Activated CD4-positive, alpha-beta T cell treated with anti-CD3 and anti-CD28 coated beads, Interleukin-2, amount 50 U/mL, for 16 hours (primary cell): ENCODE data around the gene RAB22A.
"Not testable (repeated sequence)": the region's sequence is repeated elsewhere in the genome, so short reads cannot be mapped to it uniquely, and the experiment has no call there.

Experiments
- DNase-seq: peaks from one replicate; pipeline ENCODE4 v3.0.0-alpha.2; 2020

RAB22A gene

DNA sequence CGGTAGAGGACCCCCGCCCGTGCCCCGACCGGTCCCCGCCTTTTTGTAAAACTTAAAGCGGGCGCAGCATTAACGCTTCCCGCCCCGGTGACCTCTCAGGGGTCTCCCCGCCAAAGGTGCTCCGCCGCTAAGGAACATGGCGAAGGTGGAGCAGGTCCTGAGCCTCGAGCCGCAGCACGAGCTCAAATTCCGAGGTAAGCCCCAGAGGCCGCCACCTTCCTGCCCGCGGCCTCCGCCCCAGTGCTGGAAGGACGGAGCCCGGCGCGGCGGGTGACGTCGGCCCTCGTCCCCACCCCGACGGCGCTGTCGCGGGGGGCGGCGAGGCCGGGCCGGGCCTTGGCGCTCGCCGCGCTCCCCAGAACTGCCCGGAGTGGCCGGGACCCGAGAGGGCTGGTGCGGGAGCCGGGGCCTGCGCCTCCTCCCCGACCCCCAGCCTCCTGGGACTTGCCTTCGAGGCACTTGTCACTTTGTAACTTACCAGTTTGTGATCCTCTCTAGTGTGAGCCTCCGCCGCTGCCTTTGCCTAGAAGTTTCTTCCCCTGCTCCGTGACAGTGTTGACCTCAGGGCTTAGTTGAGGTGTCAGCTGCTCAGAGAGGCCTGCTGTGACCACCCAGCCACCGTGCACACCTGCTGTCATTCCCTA lies 79.9 kb downstream of the RAB22A start:
- no peak for DNase-seq

DNA sequence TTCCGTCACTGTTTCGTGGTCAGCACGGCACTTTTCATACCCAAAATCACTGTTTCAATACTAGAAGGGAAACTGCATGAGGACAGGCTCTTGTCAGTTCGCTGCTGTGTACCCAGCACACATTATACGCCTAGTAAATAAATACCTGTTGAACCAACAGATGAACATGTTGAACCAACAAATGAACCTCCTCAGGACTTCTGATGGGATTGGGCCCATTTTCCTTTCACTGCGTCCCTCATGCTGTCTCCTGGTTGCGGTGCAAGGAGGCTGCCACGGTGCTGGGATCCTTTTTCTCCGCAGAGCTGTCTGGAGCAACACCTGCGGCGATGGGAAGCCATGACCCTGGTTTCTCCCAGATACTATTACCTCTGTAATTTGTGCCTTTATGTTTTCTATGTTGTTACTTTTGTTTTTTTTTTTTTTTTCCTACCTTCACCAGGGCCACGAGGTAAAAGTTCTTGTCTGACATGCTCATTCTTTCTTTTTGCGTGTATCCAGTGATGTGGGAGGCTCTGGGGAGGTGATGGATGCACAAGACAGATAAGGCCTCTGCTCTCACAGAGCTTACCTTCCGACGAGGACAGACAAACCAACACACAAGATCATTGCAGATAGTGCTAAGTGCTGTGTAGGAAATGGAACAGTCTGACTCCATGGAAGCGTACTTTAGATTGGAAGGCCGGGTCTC lies 80.6 kb downstream of the RAB22A start:
- no peak for DNase-seq

DNA sequence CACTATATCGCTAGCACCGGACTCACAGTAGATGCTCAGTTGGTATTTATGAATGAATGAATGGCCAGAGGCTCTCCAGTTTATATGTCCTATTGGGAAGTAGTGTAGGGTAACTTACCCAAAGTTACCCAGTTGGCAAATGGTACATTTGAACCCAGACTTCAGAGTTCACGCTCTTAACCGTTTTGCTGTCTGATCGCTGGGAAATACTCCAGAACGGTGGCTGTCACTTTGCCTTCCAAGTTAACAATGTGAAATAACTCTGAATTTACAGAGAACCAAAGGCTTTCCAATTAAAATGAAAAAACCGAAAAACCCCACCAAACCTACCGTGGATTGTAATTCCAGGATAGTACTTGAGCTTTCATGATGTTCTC lies 81.1 kb downstream of the RAB22A start:
- DNase-seq: no peak

DNA sequence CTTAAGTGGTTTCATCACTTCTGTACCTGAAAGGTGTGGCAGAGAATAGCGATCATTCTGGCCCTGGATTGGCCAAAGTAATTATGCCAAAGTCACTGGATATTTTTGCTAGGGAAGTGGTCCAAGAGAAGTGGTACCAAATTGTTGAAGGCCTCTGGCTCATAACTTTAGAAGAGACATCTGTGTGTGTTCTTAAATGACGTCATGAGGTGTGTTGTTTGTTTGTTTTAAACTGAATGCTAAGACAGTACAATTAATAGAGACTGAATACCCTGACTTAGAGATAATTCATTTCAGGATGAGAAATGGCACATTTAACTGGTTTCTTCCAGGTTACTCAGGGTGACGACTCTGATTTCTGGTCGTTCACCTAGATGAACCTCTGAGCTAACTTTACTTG lies 82.8 kb downstream of the RAB22A start:
- DNase-seq: no peak

DNA sequence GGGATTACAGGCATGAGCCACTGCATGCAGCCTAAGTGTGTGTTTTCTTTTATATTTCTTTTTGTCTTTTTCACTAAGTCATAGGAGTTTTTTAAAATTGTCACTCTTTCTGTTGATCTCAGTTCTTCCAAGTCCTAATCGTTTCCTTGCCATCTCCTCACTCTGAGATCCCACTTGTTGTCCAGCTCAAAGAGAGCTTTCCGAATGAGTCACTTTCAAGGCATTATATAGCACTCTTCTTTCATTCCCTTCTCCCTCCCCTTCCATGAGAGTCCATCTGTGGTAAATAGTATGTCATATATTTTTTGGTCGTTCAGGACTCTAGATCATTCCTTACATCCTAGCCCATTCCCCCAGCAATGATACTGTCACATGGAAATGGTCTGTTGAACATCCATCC lies 83.8 kb downstream of the RAB22A start:
- DNase-seq: no peak

DNA sequence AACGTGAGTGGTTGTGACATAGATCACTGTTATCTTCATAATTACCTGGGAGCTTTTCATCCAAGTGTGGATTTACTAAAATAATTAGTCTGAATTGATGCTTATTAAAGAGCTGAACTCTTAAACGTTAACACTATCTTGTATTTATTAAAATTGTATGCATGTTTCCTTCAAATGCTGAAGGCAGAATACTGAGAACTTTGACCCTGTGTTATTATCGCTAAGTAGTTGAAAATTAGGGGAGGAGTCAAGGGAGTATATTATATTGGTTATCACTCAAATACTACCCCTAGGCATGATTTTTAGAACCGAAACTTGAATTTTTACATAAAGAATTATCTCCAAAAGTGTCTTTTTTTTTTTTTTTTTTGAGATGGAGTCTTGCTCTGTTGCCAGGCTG lies 85.3 kb downstream of the RAB22A start:
- no peak for DNase-seq

DNA sequence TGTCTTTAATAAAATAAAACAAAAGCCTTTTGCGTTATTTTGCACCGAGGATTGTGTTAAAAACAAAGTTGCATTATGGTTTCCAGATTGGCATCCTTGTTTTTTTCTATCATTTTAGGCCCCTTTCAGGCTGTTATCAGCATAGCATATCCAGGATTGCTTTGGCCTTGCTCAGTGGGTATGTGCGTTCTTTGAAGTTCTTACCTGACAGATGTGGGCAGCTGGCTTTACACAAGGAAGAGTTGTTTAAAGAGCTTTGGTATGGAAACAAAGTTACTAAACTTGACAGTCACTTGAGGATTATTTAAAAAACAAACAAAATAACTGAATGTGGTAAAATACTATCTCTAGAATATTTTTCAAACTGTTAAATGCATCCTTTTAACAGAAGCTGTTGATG lies 86.1 kb downstream of the RAB22A start:
- DNase-seq: no peak

DNA sequence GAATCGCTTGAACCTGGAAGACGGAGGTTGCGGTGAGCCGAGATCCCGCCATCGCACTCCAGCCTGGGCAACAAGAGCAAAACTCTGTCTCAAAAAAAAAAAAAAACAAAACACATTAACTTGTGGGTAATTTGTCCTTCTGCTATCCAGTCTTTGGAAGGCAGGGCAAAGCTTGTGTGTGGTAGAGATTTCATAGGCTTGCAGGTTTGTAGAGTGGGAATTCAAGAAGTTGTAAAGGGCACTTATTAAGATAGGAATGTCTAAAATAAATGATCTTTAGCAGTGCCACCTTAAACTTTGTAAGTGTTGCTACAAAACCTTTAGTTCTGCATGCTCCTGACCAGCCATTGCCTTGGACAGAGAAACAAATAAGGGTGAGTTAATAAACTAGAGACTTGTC lies 87.9 kb downstream of the RAB22A start:
- DNase-seq: no peak

DNA sequence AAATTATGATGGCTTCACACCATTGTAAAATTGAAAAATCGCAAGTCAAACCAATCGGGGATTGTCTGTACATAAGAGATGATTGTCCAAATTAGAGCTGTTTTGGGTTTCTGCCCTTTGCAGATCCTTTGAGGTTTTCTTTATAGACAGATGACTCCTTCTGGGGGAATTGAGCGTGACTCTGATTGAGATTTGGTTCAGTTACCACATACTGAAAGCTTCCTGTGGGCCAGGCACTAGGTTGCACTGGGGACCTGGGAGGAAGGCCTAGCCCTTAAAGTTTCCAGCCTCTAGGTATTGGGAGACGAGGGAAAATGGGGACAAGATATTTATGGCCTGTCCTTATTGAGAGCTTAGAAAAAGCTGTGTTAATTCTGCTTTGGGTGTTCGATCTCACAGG lies 88.7 kb downstream of the RAB22A start:
- DNase-seq: peak; percentile 21

DNA sequence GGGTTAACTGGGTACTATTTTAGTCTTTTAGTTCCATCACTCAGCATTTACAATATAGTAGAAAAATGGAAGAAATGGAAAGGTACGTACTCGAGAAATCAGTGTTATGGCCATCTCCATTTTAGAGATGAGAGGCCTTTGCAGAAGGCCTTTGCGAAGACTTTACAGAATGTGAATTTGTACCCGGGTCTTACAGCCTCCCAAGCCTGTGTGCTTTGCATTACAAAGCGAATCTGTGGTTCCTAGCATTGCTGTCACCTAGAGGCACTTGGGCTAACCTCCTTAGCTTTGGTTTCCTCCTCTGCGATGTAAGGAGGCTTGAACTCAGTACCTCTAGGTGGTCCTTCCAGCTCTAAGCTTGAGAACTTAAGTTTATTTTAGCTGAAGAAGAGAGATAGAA lies 90.4 kb downstream of the RAB22A start:
- no peak for DNase-seq

DNA sequence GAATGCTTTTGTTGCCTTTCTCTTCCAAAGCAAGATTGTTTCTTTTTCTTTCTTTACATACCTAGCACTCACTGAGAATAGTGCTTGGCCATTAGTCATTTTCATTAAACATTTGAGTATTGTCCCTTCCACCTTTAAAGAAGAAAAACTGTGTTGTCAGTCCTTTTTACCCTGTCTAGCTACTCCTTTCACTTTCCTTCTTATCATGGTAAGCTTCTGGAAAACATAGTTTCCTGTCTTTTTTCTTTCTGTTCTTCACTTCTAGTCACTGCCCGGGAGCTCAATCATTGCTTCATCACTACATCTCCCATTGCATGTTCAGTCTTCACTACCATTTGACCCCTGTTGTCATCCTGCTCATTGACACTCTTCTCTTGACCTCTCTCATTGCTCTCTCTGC lies 91.6 kb downstream of the RAB22A start:
- no peak for DNase-seq

DNA sequence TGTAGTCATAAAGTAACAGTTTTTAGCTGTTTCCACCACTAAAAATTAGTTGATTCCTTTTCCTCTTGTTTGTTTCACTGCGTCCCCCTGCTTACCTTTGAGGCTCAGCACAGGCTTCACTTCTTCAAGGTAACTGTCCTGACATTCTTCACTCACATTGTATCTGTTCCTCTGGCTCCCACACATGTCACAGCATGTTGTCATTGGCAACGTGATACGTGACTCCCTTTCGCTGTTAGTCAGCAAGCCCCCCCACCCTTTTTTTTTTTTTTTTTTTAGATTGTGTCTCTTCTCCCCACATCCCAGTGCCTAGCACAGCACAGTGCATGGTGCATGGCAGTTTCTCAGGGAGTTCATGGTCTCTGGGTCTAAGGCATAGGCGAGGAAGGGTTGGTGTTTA lies 92.8 kb downstream of the RAB22A start:
- no peak for DNase-seq

DNA sequence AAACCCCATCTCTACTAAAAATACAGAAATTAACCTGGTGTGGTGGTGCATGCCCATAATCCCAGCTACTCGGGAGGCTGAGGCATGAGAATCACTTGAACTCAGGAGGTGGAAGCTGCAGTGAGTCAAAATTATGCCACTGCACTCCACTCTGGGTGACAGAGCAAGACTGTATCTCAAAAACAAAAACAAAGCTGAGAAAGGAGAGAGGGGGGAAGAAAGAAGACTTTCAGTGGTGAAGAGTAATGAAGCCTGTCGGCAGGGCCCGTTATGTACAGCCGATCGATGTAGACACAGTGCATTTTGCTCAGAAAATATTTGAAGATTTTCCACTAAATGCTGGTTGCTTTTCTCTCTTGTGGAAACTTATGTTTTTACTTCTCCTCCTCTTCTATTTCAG lies 93.3 kb downstream of the RAB22A start:
- no peak for DNase-seq

DNA sequence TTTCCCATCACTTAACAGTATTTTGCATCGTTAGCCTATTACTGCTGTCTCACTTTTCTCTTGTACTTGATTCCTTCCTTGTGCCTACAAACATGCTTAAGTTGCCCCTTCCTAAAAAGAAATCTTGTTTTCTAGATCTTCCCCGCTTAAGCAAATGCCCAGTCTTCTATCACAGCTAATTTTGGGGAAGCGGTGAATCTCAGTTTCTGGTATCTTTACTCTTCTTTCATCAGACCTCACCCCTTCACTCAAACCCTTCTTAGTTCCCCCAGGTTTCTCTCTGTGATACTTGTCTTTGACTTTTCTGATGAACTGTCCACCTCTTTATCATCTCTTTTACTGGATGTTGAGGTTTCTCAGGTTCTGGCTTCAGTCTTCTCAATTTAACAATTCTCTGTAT lies 93.8 kb downstream of the RAB22A start:
- no peak for DNase-seq

DNA sequence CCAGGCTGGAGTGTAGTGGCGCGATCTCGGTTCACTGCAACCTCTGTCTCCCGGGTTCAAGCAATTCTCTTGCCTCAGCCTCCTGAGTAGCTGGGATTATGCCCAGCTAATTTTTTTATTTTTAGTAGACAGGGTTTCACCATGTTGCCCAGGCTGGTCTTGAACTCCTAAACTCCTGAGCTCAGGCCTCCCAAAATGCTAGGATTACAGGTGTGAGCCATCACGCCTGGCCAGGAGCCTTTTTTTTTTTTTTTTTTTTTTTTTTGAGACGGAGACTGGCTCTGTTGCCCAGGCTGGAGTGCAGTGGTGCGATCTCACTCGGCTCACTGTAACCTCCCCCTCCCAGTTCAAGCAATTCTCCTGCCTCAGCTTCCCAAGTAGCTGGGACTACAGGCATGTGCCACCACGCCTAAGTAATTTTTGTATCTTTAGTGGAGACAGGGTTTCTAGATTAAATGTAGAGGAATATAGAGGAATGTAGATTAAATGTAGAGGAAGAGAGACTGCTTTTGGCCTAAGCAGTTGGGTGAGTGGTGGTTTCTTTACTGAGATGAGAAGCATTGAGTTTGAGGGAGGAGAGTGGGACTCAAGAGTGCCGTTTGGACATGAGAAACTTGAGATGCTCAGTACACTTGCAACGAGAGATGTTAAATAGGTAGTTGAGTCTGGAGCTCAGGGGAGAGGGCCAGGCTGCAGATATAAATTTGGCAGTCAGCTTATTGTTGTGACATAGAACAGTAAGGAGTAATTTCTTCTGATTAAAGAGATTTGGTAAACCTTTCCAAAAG lies 96.2 kb downstream of the RAB22A start:
- no peak for DNase-seq

DNA sequence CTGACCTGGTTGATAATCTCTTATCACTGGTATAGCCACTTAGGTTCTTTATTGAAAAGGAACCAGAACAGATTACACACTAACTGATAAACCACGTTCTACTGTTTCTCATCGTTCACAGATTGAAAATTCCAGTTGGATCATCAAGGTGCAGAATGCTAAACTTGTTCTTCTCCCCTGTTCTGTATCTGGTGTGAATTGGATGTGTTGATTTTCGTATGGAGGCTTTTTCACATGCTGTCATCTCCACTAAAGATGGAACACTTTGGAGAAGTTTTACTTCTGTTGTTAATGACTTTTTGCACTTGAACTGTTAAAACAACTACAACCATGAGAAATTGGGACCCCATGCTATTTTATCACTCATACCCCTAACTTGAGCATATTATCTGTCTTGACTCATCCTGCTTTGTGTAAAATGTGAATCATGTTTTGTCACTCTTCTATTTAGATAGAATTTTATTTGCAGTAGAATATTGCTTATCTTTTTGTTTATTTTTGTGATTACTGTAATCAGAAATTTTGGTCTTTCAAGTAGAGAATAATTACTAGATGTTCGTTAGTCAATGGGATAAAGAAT lies 97.0 kb downstream of the RAB22A start:
- no peak for DNase-seq

DNA sequence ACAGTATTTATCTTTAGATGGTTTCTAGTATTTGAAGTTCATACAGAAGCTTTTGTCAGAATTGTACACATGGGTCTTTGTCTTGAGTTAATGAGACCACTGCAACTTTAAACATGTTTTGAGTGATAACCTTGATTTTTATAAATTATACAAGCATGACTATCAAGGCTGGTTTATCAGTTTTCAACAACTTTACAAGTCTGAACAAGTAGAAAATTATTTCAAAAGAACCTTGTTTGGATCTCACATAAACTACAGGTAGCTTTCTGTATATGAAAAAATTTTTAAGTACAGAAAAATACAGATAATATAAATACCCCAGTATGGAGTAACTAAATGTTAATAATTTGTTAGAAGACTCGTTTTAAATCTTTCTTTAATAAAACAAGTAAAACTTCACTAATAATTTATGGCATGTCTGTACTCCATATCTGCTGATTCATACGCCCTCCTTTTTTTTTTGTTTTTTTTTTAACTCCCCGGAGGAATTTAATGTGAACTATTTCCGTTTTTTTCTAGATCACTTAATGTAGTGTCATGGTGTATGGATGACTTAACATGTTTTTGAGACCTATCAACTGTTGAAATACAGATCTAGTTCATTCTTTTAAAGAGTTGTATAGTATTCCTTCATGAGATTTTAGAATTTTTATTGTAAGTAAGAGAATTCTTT lies 97.8 kb downstream of the RAB22A start:
- DNase-seq: no peak

DNA sequence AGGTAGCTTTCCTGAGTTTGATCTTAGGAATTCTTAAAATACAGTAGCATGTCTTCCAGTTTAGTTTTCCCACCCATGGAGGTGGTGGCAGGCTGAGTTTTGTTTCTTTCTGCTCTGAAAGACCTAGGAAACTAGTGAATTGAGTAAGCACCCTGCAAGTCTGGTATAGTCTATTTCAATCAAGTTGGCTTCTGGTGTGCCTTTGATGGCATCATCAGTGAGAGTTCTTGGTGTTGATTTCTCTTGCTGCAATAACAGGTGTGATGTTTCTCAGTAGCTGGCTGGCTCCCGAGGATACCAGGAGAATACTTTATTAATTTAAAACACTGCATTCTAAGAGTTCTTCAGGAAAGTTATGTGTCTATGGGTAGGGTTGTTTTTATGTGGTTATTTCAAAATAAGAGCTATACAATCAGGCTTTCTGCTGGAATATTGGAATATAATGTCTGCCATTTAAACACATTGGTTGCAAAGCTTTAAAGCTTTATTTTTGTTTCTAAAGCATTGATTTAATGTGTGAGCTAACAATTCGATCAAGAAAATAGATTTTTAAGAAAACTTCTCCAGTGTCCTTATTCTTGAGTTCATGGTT lies 98.5 kb downstream of the RAB22A start:
- peak; percentile 72 for DNase-seq

DNA sequence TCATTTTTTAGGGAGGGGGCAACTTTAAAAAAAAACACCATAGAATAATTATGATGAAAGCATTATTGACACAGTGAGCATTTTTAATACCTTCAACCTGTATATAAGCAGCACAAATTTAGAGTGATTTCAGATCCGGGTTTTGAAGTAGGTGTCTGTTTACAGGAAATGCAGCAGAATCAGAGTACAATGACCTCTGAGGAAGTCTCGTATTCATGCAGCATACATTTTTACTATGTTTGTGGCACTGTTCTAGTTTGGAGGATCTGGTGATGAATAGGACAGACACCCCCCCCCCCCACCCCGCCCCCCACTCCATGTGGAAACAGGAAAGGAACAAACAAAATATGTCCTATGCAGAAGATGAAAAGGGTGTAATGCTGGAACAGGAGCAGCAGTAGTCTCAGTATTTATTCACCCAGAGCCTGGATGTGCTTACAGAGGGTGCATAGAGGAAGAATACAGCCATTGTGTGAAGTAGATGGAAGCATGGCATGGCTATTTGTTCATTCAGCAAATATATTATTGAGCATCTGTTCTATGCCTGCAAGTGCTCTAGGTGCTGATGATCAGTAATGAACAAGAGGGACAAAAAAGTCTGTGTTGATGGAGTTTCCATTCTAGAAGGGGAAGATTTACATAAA lies 99.2 kb downstream of the RAB22A start:
- peak; percentile 21 for DNase-seq

DNA sequence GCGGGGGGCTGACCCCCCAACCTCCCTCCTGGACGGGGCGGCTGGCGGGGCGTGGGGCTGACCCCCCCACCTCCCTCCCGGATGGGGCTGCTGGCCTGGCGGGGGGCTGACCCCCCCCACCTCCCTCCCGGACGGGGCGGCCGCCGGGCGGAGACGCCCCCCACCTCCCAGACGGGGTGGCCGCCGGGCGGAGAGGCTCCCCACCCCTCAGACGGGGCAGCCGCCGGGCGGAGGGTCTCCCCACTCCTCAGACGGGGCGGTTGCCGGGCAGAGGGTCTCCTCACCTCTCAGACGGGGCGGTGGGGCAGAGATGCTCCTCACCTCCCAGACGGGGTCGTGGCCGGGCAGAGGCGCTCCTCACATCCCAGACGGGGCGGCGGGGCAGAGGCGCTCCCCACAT lies 104.7 kb downstream of the RAB22A start:
- not testable (repeated sequence) for DNase-seq

DNA sequence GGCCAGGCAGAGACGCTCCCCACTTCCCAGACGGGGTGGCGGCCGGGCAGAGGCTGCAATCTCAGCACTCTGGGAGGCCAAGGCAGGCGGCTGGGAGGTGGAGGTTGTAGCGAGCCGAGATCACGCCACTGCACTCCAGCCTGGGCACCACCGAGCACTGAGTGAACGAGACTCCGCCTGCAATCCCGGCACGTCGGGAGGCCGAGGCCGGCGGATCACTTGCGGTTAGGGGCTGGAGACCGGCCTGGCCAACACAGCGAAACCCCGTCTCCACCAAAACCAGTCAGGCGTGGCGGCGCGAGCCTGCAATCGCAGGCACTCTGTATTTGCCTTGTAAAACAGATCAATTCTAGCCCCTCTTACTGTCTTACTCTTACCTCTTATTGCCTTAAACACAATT lies 105.3 kb downstream of the RAB22A start:
- not testable (repeated sequence) for DNase-seq

DNA sequence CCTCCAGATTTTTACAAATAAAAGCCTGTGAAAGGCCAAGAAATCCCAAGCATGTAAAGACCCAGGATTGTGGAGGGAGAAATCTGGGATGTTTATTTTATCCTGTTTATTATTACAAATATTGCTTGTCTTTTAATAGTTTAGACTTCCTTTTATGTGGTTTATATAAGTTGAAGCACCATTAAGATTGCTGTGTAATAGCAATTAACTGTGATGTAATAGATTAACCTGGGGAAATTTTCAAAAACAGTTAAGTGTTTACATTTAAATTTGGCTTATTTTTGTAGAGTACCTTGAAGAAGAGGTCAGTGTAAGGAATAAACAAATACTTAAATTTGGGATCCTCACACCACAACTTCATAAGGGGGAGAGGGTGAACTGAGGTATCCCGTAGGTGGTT lies 106.5 kb downstream of the RAB22A start:
- no peak for DNase-seq
